HG03064 (cell line): ENCODE results near the gene CBS.
"Not testable (repeated sequence)": the region's sequence is repeated elsewhere in the genome, so short reads cannot be mapped to it uniquely, and the experiment has no call there.

ENCODE experiments used
- ATAC-seq: cut with Tn5 transposase; IDR thresholded peaks from one replicate; pipeline ENCODE4 v1.9.1; 2021; ENCODE audit warnings: low read depth; ENCODE audit not compliant: unreplicated experiment

CBS gene

GRCh38 chr21:43069682-43070081 lies 6.0 kb downstream of the CBS start:
- not testable (repeated sequence) for ATAC-seq

GRCh38 chr21:43068065-43068464 lies 7.6 kb downstream of the CBS start:
- not testable (repeated sequence) for ATAC-seq

- not testable (repeated sequence) for ATAC-seq
These were observed 8.9 kb downstream of the CBS start for GRCh38 chr21:43066690-43067089.

- not testable (repeated sequence) for ATAC-seq
These were observed 9.6 kb downstream of the CBS start for GRCh38 chr21:43065991-43066390.

GRCh38 chr21:43064265-43064917 lies 11.2 kb downstream of the CBS start:
- not testable (repeated sequence) for ATAC-seq

- ATAC-seq, result not testable (repeated sequence)
These were observed 12.5 kb downstream of the CBS start for GRCh38 chr21:43062955-43063664.

- not testable (repeated sequence) for ATAC-seq
These were observed 22.5 kb downstream of the CBS start for GRCh38 chr21:43053112-43053511.

GRCh38 chr21:43045876-43046821 lies 29.5 kb downstream of the CBS start:
- ATAC-seq, result not testable (repeated sequence)

GRCh38 chr21:43045165-43045875 lies 30.3 kb downstream of the CBS start:
- not testable (repeated sequence) for ATAC-seq

- not testable (repeated sequence) for ATAC-seq
These were observed 31.1 kb downstream of the CBS start for GRCh38 chr21:43044547-43044946.

GRCh38 chr21:43043291-43043690 lies 32.3 kb downstream of the CBS start:
- ATAC-seq, result not testable (repeated sequence)

- not testable (repeated sequence) for ATAC-seq
These were observed 33.5 kb downstream of the CBS start for GRCh38 chr21:43042169-43042568.

- not testable (repeated sequence) for ATAC-seq
These were observed 37.0 kb downstream of the CBS start for GRCh38 chr21:43038659-43039044.

- ATAC-seq, result not testable (repeated sequence)
These were observed 37.5 kb downstream of the CBS start for GRCh38 chr21:43037918-43038658.

GRCh38 chr21:43036889-43037288 lies 38.7 kb downstream of the CBS start:
- not testable (repeated sequence) for ATAC-seq

- no peak for ATAC-seq
These were observed 40.8 kb downstream of the CBS start for GRCh38 chr21:43034826-43035225.

- no peak for ATAC-seq
These were observed 41.5 kb downstream of the CBS start for GRCh38 chr21:43034101-43034500.

GRCh38 chr21:43031121-43031619 lies 44.5 kb downstream of the CBS start:
- ATAC-seq, result no peak

GRCh38 chr21:43029785-43030184 lies 45.9 kb downstream of the CBS start:
- no peak for ATAC-seq
